Activated T-helper 1 cell treated with anti-CD3 and anti-CD28 coated beads, Interleukin-2, amount 50 U/mL, for 16 hours (primary cell): ENCODE data around the gene MAP3K10.
A peak's percentile ranks its signal among the peaks of the same experiment; 100 is the strongest.
"Not testable (repeated sequence)": the region's sequence is repeated elsewhere in the genome, so short reads cannot be mapped to it uniquely, and the experiment has no call there.

Experiments
- DNase-seq, 2 donors: peaks; one replicate each; pipeline ENCODE4 v3.0.0-alpha.2; 2020; ENCODE audit warnings: low read depth in 1 of 2, low spot score in 1 of 2

The MAP3K10 gene

DNA sequence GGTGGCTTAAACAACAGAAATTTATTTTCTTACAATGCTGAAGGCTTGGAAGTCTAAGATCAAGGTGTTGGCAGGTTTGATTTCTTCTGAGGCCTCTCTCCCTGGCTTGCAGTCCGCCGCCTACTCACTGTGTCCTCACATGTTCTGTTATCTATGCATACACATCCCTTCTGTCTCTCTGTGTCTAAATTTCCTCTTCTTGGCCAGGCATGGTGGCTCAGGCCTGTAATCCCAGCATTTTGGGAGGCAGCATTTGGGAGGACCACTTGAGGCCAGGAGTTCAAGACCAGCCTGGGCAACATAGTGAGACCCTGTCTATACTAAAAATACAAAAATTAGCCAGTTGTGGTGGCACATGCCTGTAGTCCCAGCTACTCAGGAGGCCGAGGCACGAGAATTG lies 19.9 kb upstream of the MAP3K10 start:
- DNase-seq, result not testable (repeated sequence)

DNA sequence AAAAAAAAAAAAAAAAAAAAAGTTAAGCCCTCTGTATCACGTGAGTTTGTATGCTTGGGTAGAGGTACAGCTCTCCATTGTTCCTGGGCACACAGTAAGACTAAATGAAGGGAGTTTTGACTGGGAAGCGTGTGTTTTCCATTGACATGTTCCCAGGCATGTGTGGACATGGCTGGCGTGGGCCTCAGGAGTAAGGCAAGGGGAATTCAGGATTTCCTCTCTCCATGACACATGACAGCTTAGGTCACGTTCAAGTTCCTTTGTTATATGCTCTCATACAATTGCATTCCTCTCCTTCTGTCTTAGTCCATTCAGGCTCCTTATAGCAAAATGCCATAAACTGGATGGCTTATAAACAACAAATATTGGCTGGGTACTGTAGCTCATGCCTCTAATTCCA lies 17.1 kb upstream of the MAP3K10 start:
- no peak for DNase-seq

DNA sequence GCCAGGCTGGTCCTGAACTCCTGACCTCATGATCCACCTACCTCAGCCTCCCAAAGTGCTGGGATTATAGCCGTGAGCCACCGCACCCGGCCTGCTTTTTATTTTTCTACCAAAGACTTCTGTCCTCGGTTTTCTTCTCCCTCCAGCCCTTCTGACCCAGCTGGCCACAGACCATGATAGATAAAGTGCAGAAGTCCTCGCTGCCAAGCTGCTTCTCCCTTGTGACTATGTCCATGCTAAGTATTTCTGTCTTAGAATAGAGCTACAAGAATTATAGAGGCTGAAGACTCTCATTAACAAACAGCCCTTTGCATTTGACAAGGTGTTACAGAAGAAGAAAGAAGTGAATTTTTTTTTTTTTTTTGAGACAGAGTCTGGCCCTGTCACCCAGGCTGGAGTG lies 15.4 kb upstream of the MAP3K10 start:
- no peak for DNase-seq

DNA sequence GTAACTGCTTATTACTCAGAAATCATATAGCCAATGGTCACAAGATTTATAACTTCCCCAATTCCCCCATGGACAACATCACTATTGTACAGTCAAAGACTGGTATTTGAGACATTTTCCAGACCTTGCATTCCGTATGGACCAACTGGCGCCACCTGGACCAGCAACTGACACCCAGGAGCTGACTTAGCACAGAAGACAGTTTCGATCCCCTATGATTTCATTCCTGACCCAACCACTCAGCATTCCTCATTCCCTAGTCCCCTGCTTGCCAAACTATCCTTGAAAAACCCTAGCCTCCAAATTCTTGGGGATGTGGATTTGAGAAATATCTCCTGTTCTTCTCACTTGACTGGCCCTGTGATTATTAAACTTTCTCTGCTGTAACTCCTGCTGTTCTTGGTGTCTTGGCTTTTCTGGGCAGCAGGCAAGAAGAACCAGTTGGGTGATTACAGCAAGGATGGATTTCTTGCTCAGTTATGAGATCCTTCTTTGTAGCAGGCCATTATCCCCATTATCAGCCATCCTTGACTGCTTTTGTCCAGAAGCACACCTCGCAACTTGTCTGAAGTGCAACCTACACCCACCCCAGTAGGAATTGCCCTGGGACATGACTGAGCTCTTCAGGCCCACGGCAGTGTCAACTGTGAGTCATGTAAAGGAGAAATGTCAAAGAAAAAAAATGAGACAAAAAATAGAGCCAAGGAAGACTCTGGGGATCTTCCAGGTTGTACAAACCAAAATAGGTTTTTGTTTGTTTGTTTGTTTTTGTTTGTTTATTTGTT lies 13.7 kb upstream of the MAP3K10 start:
- DNase-seq, result no peak

DNA sequence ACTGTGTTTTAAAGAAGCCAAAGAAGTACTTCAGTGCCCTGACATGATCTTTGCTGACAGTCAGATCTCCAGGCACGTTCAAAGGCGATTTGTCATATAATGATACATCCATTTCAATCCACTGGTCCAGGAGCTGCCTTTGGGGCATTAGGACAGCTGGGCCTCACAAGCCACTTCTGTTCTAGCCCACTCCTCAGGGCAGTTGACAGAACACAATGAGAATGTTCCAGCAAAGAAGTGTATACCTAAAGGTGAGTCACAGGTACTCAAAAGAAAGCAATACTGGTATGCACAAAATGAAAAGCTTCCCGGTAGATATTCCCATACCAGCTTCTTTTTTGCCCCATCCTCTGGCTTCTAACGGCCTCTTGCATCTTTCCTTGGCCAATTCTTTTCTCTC lies 12.5 kb upstream of the MAP3K10 start:
- DNase-seq, result no peak

DNA sequence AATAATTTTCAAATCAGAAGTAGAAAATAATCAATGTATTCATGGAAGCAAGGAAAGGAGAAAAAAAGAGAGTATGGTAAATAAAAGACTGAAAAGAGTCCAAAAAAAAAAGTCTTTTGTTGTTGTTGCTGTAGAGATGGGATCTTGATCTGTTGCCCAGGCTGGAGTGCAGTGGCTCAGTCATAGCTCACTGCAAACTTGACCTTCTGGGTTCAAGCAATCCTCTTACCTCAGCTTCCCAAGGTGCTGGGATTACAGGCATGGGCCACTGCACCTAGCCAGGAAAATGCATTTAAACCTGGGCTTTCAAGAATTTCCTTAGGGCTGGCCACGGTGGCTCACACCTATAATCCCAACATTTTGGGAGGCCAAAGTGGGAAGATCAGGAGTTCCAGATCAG lies 7.0 kb upstream of the MAP3K10 start:
- no peak for DNase-seq

DNA sequence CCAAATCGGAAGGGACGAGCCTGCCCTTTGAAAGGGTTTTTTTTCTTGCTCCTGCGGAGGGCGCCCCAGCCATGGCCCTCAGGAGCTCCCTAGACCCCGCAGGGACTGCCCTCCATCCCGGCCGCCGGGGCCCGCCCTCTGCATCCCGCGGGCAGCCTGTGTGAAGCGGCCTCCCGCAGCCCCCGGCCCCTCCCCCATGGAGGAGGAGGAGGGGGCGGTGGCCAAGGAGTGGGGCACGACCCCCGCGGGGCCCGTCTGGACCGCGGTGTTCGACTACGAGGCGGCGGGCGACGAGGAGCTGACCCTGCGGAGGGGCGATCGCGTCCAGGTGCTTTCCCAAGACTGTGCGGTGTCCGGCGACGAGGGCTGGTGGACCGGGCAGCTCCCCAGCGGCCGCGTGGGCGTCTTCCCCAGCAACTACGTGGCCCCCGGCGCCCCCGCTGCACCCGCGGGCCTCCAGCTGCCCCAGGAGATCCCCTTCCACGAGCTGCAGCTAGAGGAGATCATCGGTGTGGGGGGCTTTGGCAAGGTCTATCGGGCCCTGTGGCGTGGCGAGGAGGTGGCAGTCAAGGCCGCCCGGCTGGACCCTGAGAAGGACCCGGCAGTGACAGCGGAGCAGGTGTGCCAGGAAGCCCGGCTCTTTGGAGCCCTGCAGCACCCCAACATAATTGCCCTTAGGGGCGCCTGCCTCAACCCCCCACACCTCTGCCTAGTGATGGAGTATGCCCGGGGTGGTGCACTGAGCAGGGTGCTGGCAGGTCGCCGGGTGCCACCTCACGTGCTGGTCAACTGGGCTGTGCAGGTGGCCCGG lies 815 bp downstream of the MAP3K10 start:
- DNase-seq, result peak in 1 of 2 donors; percentile 8

DNA sequence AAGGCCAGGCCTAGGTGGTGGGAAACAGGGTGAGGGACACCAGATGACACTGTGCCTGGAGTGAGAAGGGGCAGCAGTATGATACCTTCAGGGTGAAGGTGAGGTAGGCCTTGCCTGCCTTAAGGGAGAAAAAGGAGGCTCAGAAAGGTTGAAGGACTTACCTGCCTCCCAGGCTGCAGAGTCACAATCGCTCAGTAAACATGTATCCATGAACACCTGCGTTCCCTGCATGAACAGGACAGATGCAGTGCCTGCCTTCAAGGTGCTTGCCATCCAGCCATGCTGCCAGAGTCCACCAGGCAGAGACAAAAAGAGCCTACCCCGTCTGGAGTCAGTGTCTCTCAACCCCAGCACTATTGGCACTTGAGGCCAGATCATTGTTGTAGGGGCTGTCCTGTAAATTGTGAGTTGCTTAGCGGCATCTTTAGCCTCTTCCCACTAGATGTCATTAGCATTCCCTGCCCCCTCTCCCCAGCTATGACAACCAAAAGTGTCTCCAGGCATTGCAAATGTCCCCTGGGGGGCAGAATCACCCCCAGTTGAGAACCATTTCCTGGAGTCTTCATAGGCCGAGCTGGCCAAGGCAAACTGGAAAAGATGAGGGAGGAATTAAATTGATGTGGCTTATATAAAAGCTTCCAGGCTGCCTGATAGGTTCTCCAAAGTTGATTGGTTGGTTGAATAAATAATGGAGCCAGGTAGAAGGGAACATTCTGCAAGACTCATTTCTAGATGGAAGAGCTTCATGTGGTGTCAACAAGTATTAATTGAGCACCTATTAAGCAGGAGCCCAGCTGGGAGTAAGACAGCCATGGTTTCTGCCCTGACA lies 1.7 kb downstream of the MAP3K10 start:
- DNase-seq, result no peak

DNA sequence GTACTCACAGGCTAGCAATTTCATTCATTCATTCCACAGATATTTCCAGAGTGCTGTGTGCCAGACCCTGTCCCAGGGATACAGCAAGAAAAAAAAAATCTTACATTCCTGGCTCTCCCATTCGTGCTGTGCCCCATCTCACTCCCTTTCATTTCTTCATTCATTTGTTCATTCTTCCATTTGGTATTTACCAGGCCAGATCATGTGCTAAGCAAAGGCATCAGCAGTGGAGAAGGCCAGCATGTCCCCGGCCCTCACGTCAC lies 2.3 kb downstream of the MAP3K10 start:
- no peak for DNase-seq

DNA sequence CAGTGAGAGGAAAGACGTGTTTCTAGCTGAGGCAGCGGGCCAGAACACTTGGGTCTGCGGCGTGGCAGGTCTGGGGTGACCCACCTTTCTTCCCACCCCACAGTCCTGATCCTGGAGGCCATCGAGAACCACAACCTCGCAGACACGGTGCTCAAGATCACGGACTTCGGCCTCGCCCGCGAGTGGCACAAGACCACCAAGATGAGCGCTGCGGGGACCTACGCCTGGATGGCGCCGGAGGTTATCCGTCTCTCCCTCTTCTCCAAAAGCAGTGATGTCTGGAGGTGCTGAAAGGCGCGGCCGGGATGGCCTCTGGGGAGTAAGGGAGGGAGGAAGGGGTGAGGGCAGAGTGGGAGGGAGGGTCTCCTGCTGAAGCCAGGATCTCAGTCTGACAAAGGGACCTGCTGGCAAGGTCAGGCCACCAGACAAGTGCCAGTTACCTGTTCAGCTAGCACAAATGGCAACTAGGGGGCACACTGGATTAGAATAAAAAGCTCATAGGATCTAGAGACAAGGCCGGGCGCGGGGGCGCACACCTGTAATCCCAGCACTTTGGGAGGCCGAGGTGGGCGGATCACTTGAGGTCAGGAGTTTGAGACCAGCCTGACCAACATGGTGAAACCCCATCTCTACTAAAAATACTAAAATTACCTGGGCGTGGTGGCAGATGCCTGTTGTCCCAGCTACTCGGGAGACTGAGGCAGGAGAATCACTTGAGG lies 7.2 kb downstream of the MAP3K10 start:
- DNase-seq, result no peak

DNA sequence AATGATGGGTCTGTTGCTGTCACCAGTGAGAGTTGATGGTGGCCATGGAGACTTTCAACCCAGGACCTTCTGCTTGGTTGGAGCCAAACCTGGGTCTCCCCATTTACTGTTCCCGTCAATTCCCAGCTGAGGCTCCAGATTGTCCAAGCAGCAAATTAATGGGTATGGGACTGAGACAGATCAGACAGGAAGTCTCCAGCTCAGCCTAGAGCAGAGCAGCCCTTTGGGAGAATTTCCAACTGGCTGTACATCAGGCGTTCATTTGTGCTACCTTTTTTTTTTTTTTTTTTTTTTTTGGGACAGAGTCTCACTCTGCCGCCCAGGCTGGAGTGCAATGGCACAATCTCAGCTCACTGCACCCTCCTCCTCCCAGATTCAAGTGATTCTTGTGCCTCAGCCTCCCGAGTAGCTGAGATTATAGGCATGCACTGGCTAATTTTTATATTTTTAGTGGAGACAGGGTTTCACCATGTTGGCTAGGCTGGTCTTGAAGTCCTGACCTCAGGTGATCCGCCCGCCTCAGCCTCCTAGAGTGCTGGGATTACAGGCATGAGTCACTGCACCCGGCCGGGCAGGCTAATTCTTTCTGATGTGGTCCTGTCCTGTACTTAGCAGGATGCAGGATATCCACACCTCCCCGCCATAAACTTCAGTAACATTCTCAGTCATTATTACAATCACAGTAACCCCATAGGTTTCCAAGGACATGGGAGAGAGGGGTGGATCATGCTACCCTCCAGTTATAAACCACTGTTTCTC lies 9.3 kb downstream of the MAP3K10 start:
- DNase-seq, result no peak

DNA sequence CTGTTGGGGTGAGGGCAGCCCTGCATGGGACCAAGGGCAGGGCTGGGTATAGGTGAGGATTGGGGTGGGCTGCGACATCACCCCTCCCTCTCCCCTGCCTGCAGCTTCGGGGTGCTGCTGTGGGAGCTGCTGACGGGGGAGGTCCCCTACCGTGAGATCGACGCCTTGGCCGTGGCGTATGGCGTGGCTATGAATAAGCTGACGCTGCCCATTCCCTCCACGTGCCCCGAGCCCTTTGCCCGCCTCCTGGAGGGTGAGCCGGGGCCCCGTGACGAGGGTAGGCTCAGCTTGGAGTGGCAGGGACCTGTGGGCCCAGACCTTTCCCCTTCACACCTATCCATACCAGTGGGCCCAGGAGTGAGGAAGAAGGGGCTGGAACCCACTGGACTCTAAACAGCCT lies 13.2 kb downstream of the MAP3K10 start:
- DNase-seq, result no peak

DNA sequence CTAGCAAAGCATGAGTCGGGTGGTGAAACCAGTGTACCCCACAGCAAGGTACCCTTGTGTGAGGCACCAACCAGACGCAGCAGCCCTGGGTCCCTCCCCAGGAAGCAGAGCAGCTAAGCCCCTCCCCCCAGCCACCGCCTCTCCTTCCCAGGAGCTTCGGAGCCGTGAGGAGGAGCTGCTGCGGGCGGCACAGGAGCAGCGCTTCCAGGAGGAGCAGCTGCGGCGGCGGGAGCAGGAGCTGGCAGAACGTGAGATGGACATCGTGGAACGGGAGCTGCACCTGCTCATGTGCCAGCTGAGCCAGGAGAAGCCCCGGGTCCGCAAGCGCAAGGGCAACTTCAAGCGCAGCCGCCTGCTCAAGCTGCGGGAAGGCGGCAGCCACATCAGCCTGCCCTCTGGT lies 14.5 kb downstream of the MAP3K10 start:
- no peak for DNase-seq

DNA sequence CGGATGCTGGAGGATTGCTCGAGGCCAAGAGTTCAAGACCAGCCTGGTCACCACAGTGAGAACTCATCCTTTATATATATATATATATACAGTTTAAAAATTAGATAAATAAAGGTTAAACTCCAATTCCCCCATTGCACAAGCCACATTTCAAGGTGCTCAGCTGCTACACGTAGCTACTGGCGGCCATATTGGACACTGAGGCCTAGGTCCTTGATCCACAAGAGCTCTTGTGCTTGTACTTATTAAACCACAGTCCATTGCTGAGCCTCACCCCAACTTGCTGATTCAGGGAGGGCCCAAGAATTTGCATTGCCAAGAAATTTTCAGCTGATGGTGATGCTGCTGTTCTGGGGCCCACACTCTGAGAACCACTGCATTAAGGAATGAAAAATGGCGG lies 17.4 kb downstream of the MAP3K10 start:
- no peak for DNase-seq

DNA sequence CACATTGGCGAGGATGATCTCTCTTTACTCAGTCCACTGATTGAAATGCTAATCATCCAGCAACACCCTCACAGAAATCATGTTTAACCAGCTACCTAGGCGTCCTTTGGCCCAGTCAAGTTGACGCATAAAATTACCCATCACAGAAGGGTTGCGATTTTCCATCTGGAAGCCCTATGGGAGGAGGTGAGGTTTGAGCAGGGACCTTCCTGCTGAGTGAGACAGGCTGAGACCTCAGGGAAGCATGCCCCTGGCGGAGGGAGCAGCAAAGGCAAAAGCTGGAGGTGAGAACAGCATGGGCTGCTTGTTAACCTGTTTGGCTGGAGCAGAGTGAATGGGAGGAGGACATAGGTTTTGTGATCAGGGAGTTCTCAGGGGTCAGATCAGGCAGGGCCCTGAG lies 19.7 kb downstream of the MAP3K10 start:
- DNase-seq, result no peak

DNA sequence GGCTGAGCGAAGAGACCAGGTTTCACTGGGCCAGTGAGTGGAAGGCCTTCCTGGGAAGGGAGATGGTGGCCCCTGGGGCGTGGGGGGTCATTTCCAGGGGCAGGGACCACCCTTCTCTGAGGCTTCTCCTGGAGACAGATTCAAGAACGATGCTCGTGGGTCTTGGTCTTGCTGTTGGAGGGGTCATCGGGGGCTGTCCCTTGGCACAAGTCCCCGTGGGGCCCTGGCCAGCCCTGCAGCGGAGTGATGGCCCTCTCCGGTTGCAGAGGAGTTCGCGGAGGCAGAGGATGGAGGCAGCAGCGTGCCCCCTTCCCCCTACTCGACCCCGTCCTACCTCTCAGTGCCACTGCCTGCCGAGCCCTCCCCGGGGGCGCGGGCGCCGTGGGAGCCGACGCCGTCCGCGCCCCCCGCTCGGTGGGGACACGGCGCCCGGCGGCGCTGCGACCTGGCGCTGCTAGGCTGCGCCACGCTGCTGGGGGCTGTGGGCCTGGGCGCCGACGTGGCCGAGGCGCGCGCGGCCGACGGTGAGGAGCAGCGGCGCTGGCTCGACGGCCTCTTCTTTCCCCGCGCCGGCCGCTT lies 22.1 kb downstream of the MAP3K10 start:
- DNase-seq, result no peak

DNA sequence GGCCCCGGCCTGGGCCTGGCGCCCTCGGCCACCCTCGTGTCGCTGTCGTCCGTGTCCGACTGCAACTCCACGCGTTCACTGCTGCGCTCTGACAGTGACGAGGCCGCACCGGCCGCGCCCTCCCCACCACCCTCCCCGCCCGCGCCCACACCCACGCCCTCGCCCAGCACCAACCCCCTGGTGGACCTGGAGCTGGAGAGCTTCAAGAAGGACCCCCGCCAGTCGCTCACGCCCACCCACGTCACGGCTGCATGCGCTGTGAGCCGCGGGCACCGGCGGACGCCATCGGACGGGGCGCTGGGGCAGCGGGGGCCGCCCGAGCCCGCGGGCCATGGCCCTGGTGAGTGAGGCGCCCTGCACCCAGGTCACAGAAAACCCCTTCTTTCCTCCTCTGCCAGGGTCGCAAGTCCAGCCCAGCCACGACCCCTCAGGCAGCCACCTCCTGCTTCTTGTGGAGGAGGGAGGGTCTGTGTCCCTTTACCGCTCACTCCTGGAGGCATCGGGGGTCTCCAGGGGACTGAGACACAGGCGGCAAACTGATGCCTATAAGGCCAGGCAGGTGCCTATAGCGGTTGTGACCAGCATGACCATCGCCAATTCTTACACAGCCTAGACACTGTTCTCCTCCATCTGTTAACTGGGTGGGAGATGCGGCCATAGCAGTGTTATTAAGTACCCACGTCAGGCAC lies 22.8 kb downstream of the MAP3K10 start:
- DNase-seq, result no peak

DNA sequence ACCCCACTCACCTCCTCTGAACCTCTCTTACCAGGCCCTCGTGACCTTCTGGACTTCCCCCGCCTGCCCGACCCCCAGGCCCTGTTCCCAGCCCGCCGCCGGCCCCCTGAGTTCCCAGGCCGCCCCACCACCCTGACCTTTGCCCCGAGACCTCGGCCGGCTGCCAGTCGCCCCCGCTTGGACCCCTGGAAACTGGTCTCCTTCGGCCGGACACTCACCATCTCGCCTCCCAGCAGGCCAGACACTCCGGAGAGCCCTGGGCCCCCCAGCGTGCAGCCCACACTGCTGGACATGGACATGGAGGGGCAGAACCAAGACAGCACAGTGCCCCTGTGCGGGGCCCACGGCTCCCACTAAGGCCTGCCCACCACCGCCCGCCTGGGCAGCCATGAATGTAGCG lies 23.7 kb downstream of the MAP3K10 start:
- no peak for DNase-seq

DNA sequence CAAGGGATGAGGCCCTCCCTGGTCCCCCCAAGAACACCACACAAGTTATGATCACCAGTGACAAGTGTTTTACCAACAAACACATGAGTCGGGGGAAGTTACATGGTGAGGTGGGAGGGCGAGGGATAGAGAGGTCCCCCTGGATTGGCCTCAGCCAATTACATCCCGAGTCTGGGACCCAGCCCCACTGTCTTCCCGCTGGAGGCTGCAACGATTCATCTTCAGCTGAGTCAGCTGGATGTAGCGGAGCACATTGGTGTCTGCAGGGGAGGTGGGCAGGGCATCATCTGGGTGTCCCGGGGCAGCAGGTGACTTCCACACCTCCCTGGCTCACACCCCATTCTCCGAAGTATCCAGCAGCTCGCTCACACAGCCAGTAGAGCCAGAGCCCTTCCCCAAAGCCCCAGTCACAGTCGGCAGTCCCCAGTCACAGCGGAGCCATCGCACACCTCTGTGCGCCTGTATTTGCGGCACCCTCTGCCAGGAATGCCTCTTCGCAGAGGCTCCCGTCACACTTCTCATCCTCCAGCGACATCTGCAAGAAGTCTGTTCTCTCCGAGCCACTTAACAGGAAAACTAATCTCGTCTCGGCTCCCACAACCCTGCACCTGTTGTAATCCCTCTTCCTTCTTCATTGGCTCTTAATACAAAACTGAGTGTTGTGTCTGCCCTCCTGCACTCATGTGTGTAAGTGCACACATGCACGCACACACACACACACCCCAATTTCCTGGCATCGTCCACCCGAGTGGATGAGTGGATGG lies 25.0 kb downstream of the MAP3K10 start:
- DNase-seq, result no peak
